ENCODE results near the gene ZFP1.

- TF ChIP-seq CTCF (IDR thresholded peaks at IDR 0.05) (no peak), POLR2AphosphoS5 (IDR thresholded peaks at IDR 0.05) (no peak), POLR2A (IDR thresholded peaks at IDR 0.05) (no peak)
Measured at GRCh38 chr16:75188832-75189477, 40.6 kb downstream of the ZFP1 start.
